Midbrain (tissue), 1 donor: ENCODE data around the gene OXTR.
"Not testable (repeated sequence)": the region's sequence is repeated elsewhere in the genome, so short reads cannot be mapped to it uniquely, and the experiment has no call there.

Source experiments
- DNase-seq: peaks from one replicate; lab custom pipeline; 2025; lab: John Stamatoyannopoulos, UW

OXTR gene

GRCh38 chr3:8741581-8742261 lies 27.7 kb downstream of the OXTR start:
- DNase-seq, result no peak

GRCh38 chr3:8739757-8740504 lies 29.5 kb downstream of the OXTR start:
- no peak for DNase-seq

DNA sequence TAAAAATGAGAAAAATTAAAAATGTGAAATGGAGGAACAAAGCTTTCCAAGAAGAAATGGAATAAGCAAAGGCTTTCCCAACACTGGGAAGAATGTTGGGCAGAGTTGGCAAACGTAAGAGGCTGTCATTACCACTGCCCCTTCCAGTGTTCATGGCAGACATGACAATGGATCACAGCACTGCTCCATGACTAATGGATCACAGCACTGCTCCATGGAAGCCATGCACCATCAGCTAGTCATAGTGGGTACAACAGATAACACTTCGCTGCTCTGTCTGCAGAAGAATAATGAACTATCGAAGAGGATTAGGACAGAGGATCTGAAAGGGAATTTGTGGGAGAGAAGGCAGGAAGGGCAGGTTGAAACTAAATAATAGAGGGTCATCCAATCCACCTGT lies 30.8 kb downstream of the OXTR start:
- no peak for DNase-seq

DNA sequence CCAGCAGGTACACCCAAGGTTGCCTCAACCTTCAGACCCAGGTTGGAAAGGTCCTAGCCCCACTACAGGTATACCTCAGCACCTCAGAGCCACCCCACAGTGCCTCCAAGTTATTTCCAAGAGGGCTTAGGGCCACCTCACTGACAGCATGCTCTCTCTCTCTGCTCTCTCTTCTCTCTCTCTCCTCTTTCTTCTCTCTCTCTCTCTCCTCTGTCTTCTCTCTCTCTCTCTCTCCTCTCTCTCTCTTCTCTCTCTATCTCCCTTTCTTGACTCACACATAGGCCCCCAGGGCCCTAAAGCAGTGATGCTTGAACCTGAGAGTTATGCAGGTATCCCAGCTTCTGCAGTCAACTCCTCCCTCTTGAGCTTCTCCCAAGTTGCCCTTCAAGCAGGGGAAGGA lies 31.6 kb downstream of the OXTR start:
- no peak for DNase-seq

DNA sequence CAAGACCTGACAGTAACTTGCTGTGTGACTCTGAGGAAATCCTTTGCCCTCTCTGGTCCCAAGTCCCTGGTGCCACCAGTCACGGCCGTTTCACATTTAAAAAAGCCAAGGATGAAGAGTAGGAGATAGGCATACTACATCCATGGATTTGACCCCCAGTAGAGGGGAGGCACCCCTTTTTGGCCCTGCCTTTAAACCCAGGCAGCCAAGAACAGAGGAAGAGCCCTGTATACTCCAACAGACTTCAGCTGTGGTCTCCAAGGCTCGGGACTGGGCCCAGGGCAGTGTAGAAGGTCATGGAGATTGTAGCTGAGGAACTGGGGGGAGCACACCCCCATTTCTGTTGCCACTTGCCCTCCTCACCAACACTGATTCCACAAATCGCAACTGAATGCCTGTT lies 32.1 kb downstream of the OXTR start:
- DNase-seq, result no peak

GRCh38 chr3:8736436-8736835 lies 33.0 kb downstream of the OXTR start:
- no peak for DNase-seq

- no peak for DNase-seq
These were observed 34.5 kb downstream of the OXTR start for GRCh38 chr3:8734908-8735307.

- DNase-seq, result no peak
These were observed 35.1 kb downstream of the OXTR start for GRCh38 chr3:8734137-8734878.

- DNase-seq, result no peak
These were observed 35.9 kb downstream of the OXTR start, which contains the start of gene CAV3 for GRCh38 chr3:8733332-8734094. CAV3 (plus strand) TSS chr3:8733802; CDS start chr3:8733877, 75 bp downstream.

DNA sequence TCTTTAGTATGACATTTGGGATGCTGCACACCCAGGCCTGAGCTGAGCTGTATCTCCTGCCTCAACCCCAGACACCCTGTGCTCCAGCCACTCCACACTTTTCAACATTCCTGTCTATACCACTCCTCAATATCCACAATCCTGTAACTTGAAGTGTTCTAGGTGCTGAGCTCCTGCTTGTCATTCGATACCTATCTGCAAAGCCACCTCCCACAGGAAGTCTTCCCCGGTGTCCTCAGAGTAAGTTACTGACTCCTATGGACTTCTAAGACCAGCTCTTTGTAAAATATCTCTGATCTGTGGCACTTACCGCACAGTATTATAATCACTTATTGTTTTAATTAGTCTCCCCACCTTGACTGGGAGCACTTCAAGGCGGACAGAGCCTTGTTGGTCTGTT lies 37.0 kb downstream of the OXTR start:
- no peak for DNase-seq

- no peak for DNase-seq
These were observed 38.8 kb downstream of the OXTR start for GRCh38 chr3:8730656-8731055.

- DNase-seq, result no peak
These were observed 39.9 kb downstream of the OXTR start for GRCh38 chr3:8729479-8729878.

GRCh38 chr3:8727605-8728512 lies 41.6 kb downstream of the OXTR start:
- DNase-seq, result no peak

GRCh38 chr3:8724108-8724752 lies 45.2 kb downstream of the OXTR start:
- DNase-seq, result no peak

DNA sequence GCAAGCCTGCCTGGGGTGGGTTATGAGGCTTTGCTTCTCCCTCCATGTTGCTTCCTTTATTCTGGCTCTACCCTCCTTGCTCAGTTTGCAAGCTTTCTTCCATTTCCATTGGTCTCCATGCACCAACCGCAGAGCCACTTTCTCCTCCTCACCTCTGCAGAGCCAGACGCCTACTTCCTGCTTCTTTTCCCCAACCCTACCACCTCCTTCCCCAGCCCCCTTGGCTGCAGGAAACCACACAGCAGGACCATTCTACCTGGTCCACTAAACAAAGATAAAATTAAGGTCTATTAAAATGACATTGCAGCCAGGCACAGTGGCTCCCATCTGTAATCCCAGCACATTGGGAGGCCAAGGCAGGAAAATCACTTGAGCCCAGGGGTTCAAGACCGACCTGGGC lies 45.8 kb downstream of the OXTR start:
- DNase-seq, result no peak

DNA sequence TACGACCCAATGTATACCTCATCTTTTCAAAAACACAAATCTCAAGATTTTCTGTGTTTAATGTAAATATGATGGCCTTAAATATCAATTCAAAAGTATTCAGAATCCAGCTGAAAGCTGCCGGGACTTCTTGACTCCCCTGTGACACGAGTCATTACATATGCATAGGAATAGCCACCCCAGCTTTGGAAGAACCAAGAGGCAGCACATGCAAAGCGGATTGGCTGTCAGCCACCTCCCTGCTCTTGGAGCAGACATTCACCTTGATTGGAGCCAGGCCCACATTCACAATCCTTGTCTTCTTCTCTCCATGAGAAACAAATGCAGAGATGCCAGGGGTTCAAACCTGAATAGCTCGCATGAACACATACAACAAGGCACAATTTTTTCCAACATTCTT lies 46.6 kb downstream of the OXTR start:
- DNase-seq, result no peak

DNA sequence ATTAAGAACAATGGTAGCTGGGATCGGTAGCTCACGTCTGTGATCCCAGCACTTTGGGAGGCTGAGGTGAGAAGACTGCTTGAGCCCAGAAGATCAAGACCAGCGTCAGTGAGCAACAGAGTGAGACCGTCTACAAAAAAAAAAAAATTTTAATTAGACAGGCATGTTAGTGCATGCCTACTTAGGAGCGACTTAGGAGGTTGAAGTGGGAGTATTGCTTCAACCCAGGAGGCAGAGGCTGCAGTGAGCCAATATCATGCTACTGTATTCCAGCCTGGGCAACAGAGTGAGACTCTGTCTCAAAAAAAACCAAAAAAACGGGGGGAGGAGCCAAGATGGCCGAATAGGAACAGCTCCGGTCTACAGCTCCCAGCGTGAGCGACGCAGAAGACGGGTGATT lies 53.7 kb downstream of the OXTR start:
- DNase-seq, result not testable (repeated sequence)

- no peak for DNase-seq
These were observed 55.3 kb downstream of the OXTR start for GRCh38 chr3:8713901-8714759.

GRCh38 chr3:8712908-8713255 lies 56.5 kb downstream of the OXTR start:
- DNase-seq, result no peak
